ENCODE measurements around the gene MCOLN2. TPM values are rescaled to one million over a fixed set of nuclear protein-coding genes. Genes with fewer than 3 reads are reported as not detected.
A peak's percentile ranks its signal among the peaks of the same experiment; 100 is the strongest.

Gene MCOLN2
- total RNA-seq, 1 experiment from 2014 or later = 1.7 TPM

GRCh38 chr1:84997667-84998600, 1.0 kb upstream of the MCOLN2 start:
- no TSS peak for BruUV-seq (replicated peaks)
- ChIA-PET CTCF (no interaction called here), POLR2A (ENCODE audit: low non-redundant PET) (no interaction called here)
- intact Hi-C loops (cut with micrococcal nuclease; ENCODE audit: unreplicated experiment) = loop anchor here (5.0 kb wide), 1 partner anchor 64 kb away; a partner anchor contains a TSS
- TF ChIP-seq CTCF (conservative IDR thresholded peaks at IDR 0.05; ENCODE audit: low read depth, low read length) = no peak
- peak; percentile 59 for TF ChIP-seq EZH2 (IDR thresholded peaks at IDR 0.05; ENCODE audit: borderline replicate concordance, low read depth, low read length, poor library complexity, severe bottlenecking)
- Histone ChIP-seq H3K36me3 (ENCODE audit: insufficient read depth, low read length, poor library complexity, severe bottlenecking) (no peaks in the 10 kb centered on the region), H3K9me3 (ENCODE audit: low read depth, low read length, poor library complexity, severe bottlenecking) (no peaks in the 10 kb centered on the region), H3K27ac (ENCODE audit: low read depth, low read length, poor library complexity, severe bottlenecking) (no peak overlapping the region), H3K4me3 (ENCODE audit: low read depth, low read length, poor library complexity, severe bottlenecking) (peak overlapping the region; percentile 57), H3K4me1 (ENCODE audit: insufficient read depth, low read length, poor library complexity, severe bottlenecking) (peaks cover 7% of the 10 kb centered on the region), H3K27me3 (replicated peaks; ENCODE audit: insufficient read depth, low read depth, low read length, poor library complexity) (peaks cover 64% of the 10 kb centered on the region)
- peak; percentile 34 for DNase-seq (ENCODE audit: low spot score)

- peaks cover 47% of the 10 kb centered on the region for H3K27me3 ChIP-seq (replicated peaks; ENCODE audit: insufficient read depth, low read depth, low read length, poor library complexity)
- intact Hi-C loops (cut with micrococcal nuclease; ENCODE audit: unreplicated experiment) = loop anchor here (5.0 kb wide), 1 partner anchor 67 kb away; a partner anchor contains a TSS
- H3K4me3 ChIP-seq (ENCODE audit: low read depth, low read length, poor library complexity, severe bottlenecking) = no peak overlapping the region
- CTCF ChIA-PET = no interaction called here
- DNase-seq (ENCODE audit: low spot score) = no peak
- no TSS peak for BruUV-seq (replicated peaks)
- no peak overlapping the region for H3K27ac ChIP-seq (ENCODE audit: low read depth, low read length, poor library complexity, severe bottlenecking)
- TF ChIP-seq EZH2 (IDR thresholded peaks at IDR 0.05; ENCODE audit: borderline replicate concordance, low read depth, low read length, poor library complexity, severe bottlenecking) (no peak), CTCF (conservative IDR thresholded peaks at IDR 0.05; ENCODE audit: low read depth, low read length) (no peak)
- peaks cover 7% of the 10 kb centered on the region for H3K4me1 ChIP-seq (ENCODE audit: insufficient read depth, low read length, poor library complexity, severe bottlenecking)
- no peaks in the 10 kb centered on the region for H3K36me3 ChIP-seq (ENCODE audit: insufficient read depth, low read length, poor library complexity, severe bottlenecking)
- H3K9me3 ChIP-seq (ENCODE audit: low read depth, low read length, poor library complexity, severe bottlenecking) = no peaks in the 10 kb centered on the region
- POLR2A ChIA-PET (ENCODE audit: low non-redundant PET) = no interaction called here
Observed at GRCh38 chr1:84995484-84996334, 1.2 kb downstream of the MCOLN2 start.

- TF ChIP-seq CTCF (conservative IDR thresholded peaks at IDR 0.05; ENCODE audit: low read depth, low read length) (no peak), EZH2 (IDR thresholded peaks at IDR 0.05; ENCODE audit: borderline replicate concordance, low read depth, low read length, poor library complexity, severe bottlenecking) (no peak)
- no peak for DNase-seq (ENCODE audit: low spot score)
- intact Hi-C loops (cut with micrococcal nuclease; ENCODE audit: unreplicated experiment) = no loop called here
- Histone ChIP-seq H3K27ac (ENCODE audit: low read depth, low read length, poor library complexity, severe bottlenecking) (no peak overlapping the region), H3K36me3 (ENCODE audit: insufficient read depth, low read length, poor library complexity, severe bottlenecking) (no peaks in the 10 kb centered on the region), H3K4me3 (ENCODE audit: low read depth, low read length, poor library complexity, severe bottlenecking) (no peak overlapping the region), H3K27me3 (replicated peaks; ENCODE audit: insufficient read depth, low read depth, low read length, poor library complexity) (peaks cover 9% of the 10 kb centered on the region), H3K4me1 (ENCODE audit: insufficient read depth, low read length, poor library complexity, severe bottlenecking) (no peaks in the 10 kb centered on the region), H3K9me3 (ENCODE audit: low read depth, low read length, poor library complexity, severe bottlenecking) (no peaks in the 10 kb centered on the region)
- no TSS peak for BruUV-seq (replicated peaks)
- CTCF ChIA-PET = no interaction called here
- POLR2A ChIA-PET (ENCODE audit: low non-redundant PET) = no interaction called here
Observed at GRCh38 chr1:84991097-84991920, 5.6 kb downstream of the MCOLN2 start.

All from A673 (cell line).